Endothelial cell of umbilical vein (primary cell): ENCODE results near the gene AGMO. TPM values are rescaled to one million over a fixed set of nuclear protein-coding genes. Genes with fewer than 3 reads are reported as not detected.

ENCODE experiments used
- BruUV-seq: library from RNA; stranded (reverse); fragments of 400-500 nt; replicated peaks from 2 replicates; lab custom pipeline; 2021; lab: Mats Ljungman, UMichigan
- CTCF ChIA-PET: fragments of 300-600, 350-600 bp; sonication (Branson Sonifier 250); formaldehyde crosslinking; loops from one replicate; lab custom pipeline; 2021; ENCODE audit warnings: antibody characterized with exemption, inconsistent platforms; lab: Charles Lee
- POLR2A ChIA-PET: fragments of 300-600, 350-600 bp; sonication (Branson Sonifier 250); formaldehyde crosslinking; loops from one replicate; lab custom pipeline; 2021; ENCODE audit warnings: antibody characterized with exemption, inconsistent platforms; lab: Charles Lee
- DNase-seq: peaks from one replicate; pipeline ENCODE4 v3.0.0-alpha.2; 2011; ENCODE audit warnings: low read depth, low spot score
- FAIRE-seq: peaks from 2 replicates; lab custom pipeline; 2011; peaks lifted over from hg19 to GRCh38; lab: Jason Lieb, UNC
- H2AFZ ChIP-seq: 2 replicates; pipeline ENCODE4 v1.6.0; 2012; ENCODE audit warnings: low read depth, low read length, control low read depth, inconsistent platforms
- H3K27ac ChIP-seq: 2 replicates; pipeline ENCODE4 v1.5.1; 2011; ENCODE audit warnings: low read depth, mild to moderate bottlenecking, control low read depth, low read length, moderate library complexity; ENCODE audit not compliant: insufficient read depth
- H3K27me3 ChIP-seq, 2 experiments: 2 replicates each; pipeline versions ENCODE4 v1.6.0 to v1.6.1; 2011; ENCODE audit warnings: low read length in 2 of 2, mixed read lengths in 1 of 2; ENCODE audit not compliant: control insufficient read depth in 2 of 2, insufficient read depth in 2 of 2
- H3K36me3 ChIP-seq, 2 experiments: 2 replicates in 1 of 2; 3 replicates in 1 of 2; pipeline ENCODE4 v1.5.1; 2011; ENCODE audit warnings: low read length in 2 of 2, mild to moderate bottlenecking in 1 of 2, moderate library complexity in 1 of 2; ENCODE audit not compliant: control insufficient read depth in 2 of 2, insufficient read depth in 2 of 2; ENCODE audit errors: extremely low read depth in 1 of 2
- H3K4me1 ChIP-seq: 3 replicates; pipeline ENCODE4 v1.5.1; 2011; ENCODE audit warnings: mild to moderate bottlenecking, low read length; ENCODE audit not compliant: control insufficient read depth, insufficient read depth; ENCODE audit errors: extremely low read depth
- H3K4me2 ChIP-seq: 2 replicates; pipeline ENCODE4 v1.6.1; 2011; ENCODE audit warnings: low read length, control low read depth, mixed read lengths; ENCODE audit not compliant: insufficient read depth
- H3K4me3 ChIP-seq, 3 experiments: fragments of 200-600 bp in 1 of 3; sonication (generic), shearing (Covaris generic) in 1 of 3; replicated peaks in 1 of 3; 2 replicates each; pipeline ENCODE4 v1.5.1; 2011 to 2016; ENCODE audit warnings: control low read depth in 3 of 3, low read length in 3 of 3, mild to moderate bottlenecking in 2 of 3, inconsistent platforms in 1 of 3, low read depth in 1 of 3, moderate library complexity in 1 of 3; ENCODE audit not compliant: insufficient read depth in 1 of 3
- H3K79me2 ChIP-seq: 2 replicates; pipeline ENCODE4 v1.6.0; 2012; ENCODE audit warnings: low read length, inconsistent platforms; ENCODE audit not compliant: control insufficient read depth, insufficient read depth
- H3K9ac ChIP-seq: replicated peaks from 2 replicates; pipeline ENCODE3; 2011; ENCODE audit warnings: low read length, control low read depth; ENCODE audit not compliant: insufficient read depth; ENCODE audit errors: extremely low read depth
- H3K9me1 ChIP-seq: replicated peaks from 3 replicates; pipeline ENCODE4 v1.6.0; 2011; ENCODE audit warnings: mild to moderate bottlenecking, low read length; ENCODE audit not compliant: control insufficient read depth, insufficient read depth; ENCODE audit errors: extremely low read depth
- H3K9me3 ChIP-seq: replicated peaks from 2 replicates; pipeline ENCODE4 v1.5.1; 2012; ENCODE audit warnings: low read length, inconsistent platforms; ENCODE audit not compliant: control insufficient read depth, insufficient read depth
- H4K20me1 ChIP-seq: replicated peaks from 2 replicates; pipeline ENCODE3; 2011; ENCODE audit warnings: mild to moderate bottlenecking, low read length; ENCODE audit not compliant: control insufficient read depth, insufficient read depth; ENCODE audit errors: extremely low read depth
- EZH2 ChIP-seq: IDR thresholded peaks from 2 replicates; pipeline ENCODE4 v1.6.1; 2012; ENCODE audit warnings: borderline replicate concordance, low read depth, mild to moderate bottlenecking, moderate library complexity, low read length, inconsistent platforms; ENCODE audit not compliant: severe bottlenecking
- FOS ChIP-seq: IDR thresholded peaks from 2 replicates; pipeline ENCODE4 v1.6.1; 2011; ENCODE audit warnings: mild to moderate bottlenecking, low read length, moderate library complexity, borderline replicate concordance; ENCODE audit not compliant: insufficient read depth
- GATA2 ChIP-seq: IDR thresholded peaks from 2 replicates; pipeline ENCODE4 v1.7.0; 2011; ENCODE audit warnings: low read depth, mild to moderate bottlenecking, moderate library complexity, mixed read lengths, low read length; ENCODE audit not compliant: insufficient read length, insufficient read depth
- JUN ChIP-seq: IDR thresholded peaks from 2 replicates; pipeline ENCODE4 v1.6.1; 2011; ENCODE audit warnings: borderline replicate concordance, low read depth; ENCODE audit not compliant: insufficient read length, insufficient read depth
- MYC ChIP-seq: IDR thresholded peaks from one replicate; pipeline ENCODE4 v1.6.1; 2011; ENCODE audit warnings: mild to moderate bottlenecking, low read depth, low read length
- POLR2A ChIP-seq: IDR thresholded peaks from 2 replicates; pipeline ENCODE4 v1.6.1; 2012; ENCODE audit warnings: low read depth, mild to moderate bottlenecking, control low read depth, low read length
- POLR2AphosphoS5 ChIP-seq: IDR thresholded peaks from 2 replicates; pipeline ENCODE4 v1.6.1; 2012; ENCODE audit warnings: low read depth, mild to moderate bottlenecking, control low read depth, low read length, moderate library complexity; ENCODE audit not compliant: insufficient read depth
- dilution Hi-C: fragments of 300-500 bp; cut with MboI; formaldehyde crosslinking; loops from one replicate; pipeline ENCODE4 v1.15.0; 2019; ENCODE audit warnings: low sequenced_read_pairs; ENCODE audit not compliant: extremely low pct_ligation_motif_present
- intact Hi-C: fragments of 100-400 bp; cut with micrococcal nuclease; formaldehyde crosslinking; loops from one replicate; pipeline ENCODE4 v1.10.0; 2022
- polyA plus RNA-seq, 4 experiments: library from polyadenylated mRNA; depleted of rRNA in 3 of 4; stranded (reverse) in 3 of 4; unstranded in 1 of 4; fragments of >200 nt; gene quantifications; 2 replicates each; pipeline versions ENCODE4 v1.2.1 to v1.2.3, GENCODE V29; 2011 to 2012; ENCODE audit warnings: missing spikeins in 1 of 4
- total RNA-seq: library from RNA; stranded (reverse); gene quantifications from 2 replicates; pipeline ENCODE4 v1.2.3, GENCODE V29; 2021
- TF ChIP-seq, protein P1 (sequence below): IDR thresholded peaks from 2 replicates; pipeline ENCODE4 v1.6.1; 2011; ENCODE audit not compliant: insufficient read depth, insufficient read length
- TF ChIP-seq, protein P2 (sequence below), 2 donors: IDR thresholded peaks; 1 replicate in 1 of 2; 2 replicates in 1 of 2; pipeline ENCODE4 v1.5.1; 2011; ENCODE audit warnings: low read length in 2 of 2, mild to moderate bottlenecking in 2 of 2, moderate library complexity in 2 of 2, control low read depth in 1 of 2, inconsistent platforms in 1 of 2, low read depth in 1 of 2; ENCODE audit not compliant: insufficient read depth in 1 of 2; ENCODE audit errors: extremely low read depth in 1 of 2

The AGMO gene
- total and polyA plus RNA-seq, 2 donors (not counting 3 experiments of a cell fraction or from before 2014, with no cell fraction given), result 0.23 to 0.40 TPM

DNA sequence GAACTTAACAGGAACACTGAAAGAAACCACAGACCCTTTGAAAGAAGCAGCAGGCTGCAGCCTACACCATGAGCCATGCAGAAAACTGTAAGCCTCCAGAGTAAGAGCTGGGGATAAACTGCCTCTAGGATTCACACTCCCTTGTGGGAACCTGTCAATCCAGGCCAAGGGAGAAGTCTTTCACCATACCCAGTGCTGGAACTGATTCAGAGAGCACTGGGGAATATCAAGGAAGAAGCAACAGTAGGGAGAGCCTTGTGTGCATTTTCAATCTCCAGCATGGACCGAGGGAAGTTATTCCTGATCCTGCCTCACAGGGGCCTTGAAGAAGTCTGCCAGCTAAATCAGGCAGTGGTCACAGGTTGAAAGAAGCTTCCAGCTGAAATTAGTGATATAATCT lies 282.2 kb downstream of the AGMO start:
- DNase-seq, result no peak
- intact Hi-C loops, result no loop called here
- Histone ChIP-seq H3K9ac (no peak overlapping the region), H3K4me2 (no peak overlapping the region), H3K36me3 (no peaks in the 10 kb centered on the region), H2AFZ (no peak overlapping the region), H3K27ac (no peak overlapping the region), H3K9me1 (no peaks in the 10 kb centered on the region), H3K27me3 (no peaks in the 10 kb centered on the region), H3K9me3 (no peaks in the 10 kb centered on the region), H3K4me1 (no peaks in the 10 kb centered on the region), H4K20me1 (no peaks in the 10 kb centered on the region), H3K4me3 (no peak overlapping the region), H3K79me2 (no peaks in the 10 kb centered on the region)
- CTCF ChIA-PET, result no interaction called here
- POLR2A ChIA-PET, result no interaction called here
- BruUV-seq, result no TSS peak
- no peak for FAIRE-seq
- dilution Hi-C loops, result no loop called here
- no peak for TF ChIP-seq GATA2
- TF ChIP-seq POLR2AphosphoS5, result no peak
- no peak for TF ChIP-seq EZH2
- TF ChIP-seq MYC, result no peak
- TF ChIP-seq, protein P1, sequence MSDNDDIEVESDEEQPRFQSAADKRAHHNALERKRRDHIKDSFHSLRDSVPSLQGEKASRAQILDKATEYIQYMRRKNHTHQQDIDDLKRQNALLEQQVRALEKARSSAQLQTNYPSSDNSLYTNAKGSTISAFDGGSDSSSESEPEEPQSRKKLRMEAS, result no peak
- no peak for TF ChIP-seq FOS

DNA sequence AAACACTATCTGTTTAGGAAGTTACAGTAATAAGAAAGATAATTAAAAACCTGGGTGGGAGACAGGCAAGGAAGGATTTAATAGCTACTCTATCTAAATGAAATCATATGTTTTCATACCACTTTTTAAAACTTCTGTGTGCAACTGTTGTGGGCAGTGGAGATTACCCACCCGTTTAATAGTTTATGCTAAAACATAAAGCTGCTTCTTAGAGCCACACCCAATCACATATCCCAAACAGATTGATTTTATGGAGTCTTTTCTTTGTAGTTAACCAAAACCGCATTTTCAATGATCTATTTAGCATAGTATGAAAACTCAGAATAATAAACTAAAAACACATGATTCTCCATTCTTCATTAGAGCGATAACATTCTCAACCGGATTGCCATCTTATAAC lies 304.1 kb downstream of the AGMO start:
- TF ChIP-seq POLR2AphosphoS5 (no peak), MYC (no peak), GATA2 (no peak), POLR2A (no peak), EZH2 (no peak), FOS (no peak), JUN (no peak)
- TF ChIP-seq, protein P2, sequence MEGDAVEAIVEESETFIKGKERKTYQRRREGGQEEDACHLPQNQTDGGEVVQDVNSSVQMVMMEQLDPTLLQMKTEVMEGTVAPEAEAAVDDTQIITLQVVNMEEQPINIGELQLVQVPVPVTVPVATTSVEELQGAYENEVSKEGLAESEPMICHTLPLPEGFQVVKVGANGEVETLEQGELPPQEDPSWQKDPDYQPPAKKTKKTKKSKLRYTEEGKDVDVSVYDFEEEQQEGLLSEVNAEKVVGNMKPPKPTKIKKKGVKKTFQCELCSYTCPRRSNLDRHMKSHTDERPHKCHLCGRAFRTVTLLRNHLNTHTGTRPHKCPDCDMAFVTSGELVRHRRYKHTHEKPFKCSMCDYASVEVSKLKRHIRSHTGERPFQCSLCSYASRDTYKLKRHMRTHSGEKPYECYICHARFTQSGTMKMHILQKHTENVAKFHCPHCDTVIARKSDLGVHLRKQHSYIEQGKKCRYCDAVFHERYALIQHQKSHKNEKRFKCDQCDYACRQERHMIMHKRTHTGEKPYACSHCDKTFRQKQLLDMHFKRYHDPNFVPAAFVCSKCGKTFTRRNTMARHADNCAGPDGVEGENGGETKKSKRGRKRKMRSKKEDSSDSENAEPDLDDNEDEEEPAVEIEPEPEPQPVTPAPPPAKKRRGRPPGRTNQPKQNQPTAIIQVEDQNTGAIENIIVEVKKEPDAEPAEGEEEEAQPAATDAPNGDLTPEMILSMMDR (IDR thresholded peaks at IDR 0.05; ENCODE audit: extremely low read depth in 1 of 2, insufficient read depth in 1 of 2, low read depth in 1 of 2, low read length in 2 of 2), result no peak
- TF ChIP-seq, protein P1, result no peak
- no peak overlapping the region for H3K9ac ChIP-seq
- DNase-seq, result no peak
- H3K4me3 ChIP-seq, result no peak overlapping the region
- POLR2A ChIA-PET, result no interaction called here
- H3K4me1 ChIP-seq, result no peaks in the 10 kb centered on the region
- intact Hi-C loops, result no loop called here
- H2AFZ ChIP-seq, result no peak overlapping the region
- no peaks in the 10 kb centered on the region for H3K9me3 ChIP-seq
- no peaks in the 10 kb centered on the region for H4K20me1 ChIP-seq
- no TSS peak for BruUV-seq
- no peaks in the 10 kb centered on the region for H3K27me3 ChIP-seq
- H3K36me3 ChIP-seq, result no peaks in the 10 kb centered on the region
- no peaks in the 10 kb centered on the region for H3K79me2 ChIP-seq
- no peak overlapping the region for H3K27ac ChIP-seq
- H3K4me2 ChIP-seq, result no peak overlapping the region
- FAIRE-seq, result no peak
- H3K9me1 ChIP-seq, result no peaks in the 10 kb centered on the region
- CTCF ChIA-PET, result interaction anchor here (0.7 to 1.2 kb wide), 2 partner anchors 14 to 301 kb away, joined by 3 to 4 read pairs; no protein-coding TSS in a partner anchor
- dilution Hi-C loops, result no loop called here
